GM21737 (cell line): ENCODE measurements around the gene C11orf58.

Experiments
- ATAC-seq: cut with Tn5 transposase; IDR thresholded peaks from one replicate; pipeline ENCODE4 v1.9.1; 2021; ENCODE audit warnings: mild to moderate bottlenecking, moderate library complexity; ENCODE audit not compliant: unreplicated experiment

Gene C11orf58

DNA sequence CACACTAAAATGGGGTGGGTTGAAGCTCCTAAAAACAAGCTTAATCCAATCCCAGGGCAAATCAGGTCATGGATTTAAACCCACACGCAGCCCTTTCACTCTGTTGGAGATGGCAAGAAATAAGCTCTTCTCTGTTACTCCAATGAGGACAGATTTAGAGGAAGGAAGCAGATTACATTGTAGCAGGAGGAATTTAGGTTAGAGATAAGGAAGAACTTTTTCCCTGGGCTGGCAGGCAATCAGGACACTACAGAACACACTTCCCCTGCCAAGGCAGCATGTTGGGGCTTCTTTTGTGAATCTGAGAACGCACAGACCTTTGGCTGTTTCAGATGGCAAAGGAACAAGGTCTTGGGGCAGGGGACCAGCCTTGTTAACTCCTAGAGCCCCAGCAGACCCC, 46.2 kb downstream of the C11orf58 start:
- no peak for ATAC-seq

DNA sequence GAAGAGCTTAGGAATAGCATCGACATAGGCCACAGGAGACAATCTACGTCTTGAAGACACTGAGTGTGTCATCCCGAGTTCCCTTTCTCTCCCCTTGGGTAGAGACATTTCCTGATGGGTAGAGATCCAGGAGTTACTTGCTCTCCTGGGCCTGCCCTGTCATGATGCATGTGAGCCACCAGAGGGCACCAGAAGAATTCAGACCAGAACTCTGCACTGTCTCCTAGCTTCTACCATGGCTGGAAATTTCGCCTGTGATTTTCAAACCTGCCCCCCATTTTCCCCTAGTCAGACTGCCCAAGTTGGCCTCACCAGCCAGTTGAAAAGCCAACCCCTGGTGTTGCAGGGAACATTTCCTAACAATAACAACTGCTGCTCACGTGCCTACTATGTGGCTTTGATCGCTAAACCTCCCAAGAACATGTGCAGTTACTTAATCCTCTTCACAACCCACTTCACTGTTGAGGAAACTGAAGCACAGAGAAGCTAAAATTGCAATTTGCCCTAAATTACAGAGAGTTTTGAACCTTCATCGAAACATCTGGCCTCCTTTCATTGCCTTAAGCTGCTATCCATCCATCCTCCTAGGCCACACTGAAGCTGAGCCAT, 47.2 kb downstream of the C11orf58 start:
- ATAC-seq: peak; percentile 77

DNA sequence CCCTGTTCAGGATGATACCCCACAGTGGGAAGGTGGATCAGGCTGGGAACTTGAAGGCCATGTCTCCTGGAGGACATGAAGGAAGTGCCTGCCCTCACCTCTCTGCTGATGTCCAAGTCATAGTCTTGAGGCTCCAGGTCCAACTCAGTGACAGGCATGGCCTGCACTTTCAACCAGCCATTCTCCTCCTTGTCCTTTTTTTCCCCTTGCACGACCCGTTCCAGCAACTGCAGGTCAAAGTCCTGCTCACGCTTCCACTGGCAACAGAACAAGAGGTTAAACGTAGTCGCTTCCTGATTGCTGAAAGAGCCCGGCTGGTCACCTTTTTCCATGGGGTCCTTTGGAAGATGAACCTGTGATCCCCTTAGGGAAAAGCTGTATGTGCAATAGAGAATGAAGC, 47.7 kb downstream of the C11orf58 start:
- no peak for ATAC-seq

DNA sequence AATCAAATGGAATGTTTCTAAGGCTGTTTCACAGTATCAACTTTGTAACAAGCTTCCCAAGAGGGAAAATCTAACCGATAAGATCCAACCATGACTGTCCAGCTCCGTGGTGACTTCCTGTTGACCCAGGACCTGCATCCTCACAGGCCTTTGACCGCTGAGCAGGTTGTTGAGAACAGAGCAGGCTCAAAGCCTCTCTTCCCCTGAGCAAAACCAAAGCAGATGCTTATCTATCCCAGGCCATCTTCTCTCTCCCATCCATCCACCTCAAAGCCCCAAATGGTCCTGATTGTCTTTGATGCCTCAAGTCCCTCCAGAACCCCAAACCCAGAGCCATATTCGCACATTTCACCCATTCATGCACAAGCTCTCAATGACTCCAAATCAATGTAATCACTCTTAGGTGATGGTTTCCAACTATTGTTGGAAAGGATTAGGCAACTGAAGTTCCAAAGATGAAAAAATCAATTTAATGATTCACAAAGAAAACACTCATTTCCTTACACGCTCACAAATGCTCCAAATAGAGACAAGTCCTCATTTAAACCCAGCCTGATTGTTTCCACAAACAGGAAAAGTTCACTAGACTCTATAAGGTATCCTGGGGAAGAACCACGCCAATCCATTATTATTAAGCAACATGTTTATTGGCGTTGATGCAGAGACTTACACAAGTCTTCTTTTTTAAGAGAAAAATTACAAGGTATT, 48.7 kb downstream of the C11orf58 start:
- ATAC-seq: no peak

DNA sequence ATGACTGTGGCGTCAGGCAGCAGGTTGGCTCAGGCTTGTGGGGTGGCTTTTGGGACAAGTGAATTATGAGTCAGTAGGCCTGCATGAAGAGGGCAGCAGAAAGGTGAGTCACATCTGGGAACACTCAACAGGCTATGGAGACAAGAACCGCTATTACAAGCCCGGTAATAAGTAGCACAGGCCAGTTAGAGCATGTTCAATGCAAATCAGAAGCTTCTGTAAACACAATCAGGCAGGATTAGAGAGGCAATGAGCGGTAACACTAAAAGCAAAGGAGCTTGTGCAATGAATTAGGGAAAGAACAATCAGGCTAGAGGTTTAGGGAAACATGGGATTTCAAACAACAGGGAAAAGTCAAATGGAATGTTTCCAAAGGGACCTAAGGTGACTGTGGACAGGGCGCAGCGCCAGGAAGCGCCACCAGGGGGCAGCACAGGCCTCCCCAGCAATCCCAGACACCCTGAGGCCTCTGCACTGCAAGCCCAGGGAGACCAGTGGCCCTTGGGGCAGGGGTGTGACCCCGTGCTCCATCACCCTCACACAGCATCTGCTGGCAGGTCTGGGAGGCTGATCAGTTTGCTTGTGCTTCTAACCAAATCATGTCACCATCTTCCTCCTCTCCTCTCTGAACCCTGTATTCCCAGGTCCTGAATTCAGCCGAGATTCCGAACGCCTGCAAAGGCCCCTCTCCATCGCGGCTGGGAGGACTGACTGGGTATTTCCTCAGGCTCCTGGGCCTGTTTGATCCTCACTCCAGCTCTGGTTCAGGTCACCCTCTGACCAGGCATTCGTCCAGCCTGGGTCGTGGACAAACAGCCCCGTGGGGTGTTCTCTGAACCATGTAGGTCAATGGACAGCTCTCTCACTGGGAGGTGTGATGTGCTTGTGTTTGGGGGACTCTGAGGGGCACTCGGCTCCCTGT, 50.0 kb downstream of the C11orf58 start:
- ATAC-seq: peak; percentile 69

DNA sequence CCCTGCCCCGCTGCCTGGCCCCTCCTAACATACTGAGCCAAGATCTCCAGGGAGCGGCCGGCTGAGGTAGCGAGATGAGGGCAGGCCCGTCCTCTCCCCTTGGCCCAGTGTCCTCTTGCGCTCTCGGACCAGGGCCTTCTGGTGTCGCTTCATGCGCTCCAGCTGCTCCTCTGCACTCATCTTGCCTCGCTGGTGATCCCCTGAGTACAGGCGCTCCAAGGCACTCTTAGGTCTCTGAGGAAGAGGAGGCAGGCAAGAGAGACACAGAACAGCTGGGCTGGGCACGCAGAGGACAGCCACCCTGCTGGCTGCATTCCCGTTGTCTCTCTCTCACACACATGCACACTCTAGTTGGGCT, 50.6 kb downstream of the C11orf58 start:
- ATAC-seq: no peak

DNA sequence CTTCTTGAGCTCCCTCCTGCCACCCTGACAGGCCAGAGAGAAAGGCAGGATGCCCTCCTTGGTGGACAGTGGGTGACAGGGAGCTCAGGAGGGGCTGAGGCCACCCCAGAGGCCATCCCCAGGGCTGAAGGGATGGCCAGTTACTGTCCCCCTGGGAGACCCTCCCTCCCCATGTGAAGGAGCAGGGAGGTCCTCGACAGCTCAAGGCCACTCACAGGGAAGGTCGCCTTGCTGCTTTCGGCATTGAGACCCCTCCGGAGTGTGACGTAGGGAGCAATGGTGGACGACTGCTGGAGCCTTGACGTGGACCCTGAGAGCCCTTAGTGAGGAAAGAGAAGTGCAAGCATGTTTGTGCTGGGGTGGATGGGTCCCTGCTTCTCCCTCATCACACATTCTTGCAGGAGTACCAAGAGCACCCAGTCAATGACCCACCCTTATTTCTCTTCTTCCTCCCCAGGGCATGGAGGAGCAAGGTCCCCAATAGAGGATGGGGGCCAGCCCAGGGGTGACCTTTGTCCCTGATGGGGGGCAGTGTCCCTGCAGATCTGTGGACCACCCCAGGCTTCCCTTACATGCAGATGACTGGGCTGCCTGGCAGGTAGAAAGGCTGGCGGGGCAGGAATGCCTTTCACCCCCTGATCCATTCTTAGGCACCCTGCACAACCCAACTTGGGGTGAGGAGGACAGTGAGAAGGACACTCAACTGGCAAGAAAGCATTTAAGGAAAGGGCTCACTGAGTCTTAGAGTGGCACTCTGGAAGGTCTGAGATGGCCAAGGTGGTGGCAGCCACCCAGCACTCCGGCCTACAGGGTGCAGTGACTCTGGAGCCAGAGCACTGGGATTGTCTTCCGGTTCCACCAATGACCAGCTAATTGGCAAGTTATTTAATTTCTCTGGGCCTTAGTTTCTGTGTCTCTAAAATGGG, 51.4 kb downstream of the C11orf58 start:
- no peak for ATAC-seq

DNA sequence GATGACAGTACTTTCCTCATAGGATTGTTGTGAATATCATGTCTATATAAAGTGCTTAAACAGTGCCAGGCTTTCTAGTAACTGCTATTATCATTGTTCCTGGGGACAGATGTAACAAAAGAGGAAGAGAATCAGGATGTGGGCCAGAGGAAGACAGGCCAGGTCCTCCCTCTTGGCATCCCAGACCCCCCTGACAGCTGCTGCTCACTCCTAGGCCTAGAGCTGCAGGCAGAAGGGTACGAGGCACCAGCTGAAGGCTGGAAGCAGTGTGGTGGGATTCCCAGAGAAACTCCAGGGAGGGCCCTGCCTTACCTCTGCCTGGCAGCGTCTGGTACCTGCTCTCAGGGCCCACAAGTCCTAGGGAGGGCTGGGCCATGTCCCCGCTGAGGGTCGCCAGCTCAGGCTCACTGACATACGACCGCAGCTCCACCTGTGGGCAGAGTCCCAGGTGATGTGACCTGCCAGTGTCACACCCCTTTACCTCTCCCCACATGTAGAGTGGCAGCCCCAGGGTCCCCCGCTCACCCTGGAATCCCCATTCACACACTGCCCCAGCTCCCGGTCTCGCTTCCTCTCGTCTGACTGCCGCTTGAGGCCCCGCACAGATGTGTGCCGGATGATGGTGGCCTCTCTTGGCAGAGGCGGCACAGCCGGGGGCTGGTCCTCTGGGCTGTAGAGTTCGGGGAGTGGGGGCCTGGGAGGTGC, 52.2 kb downstream of the C11orf58 start:
- ATAC-seq: no peak

DNA sequence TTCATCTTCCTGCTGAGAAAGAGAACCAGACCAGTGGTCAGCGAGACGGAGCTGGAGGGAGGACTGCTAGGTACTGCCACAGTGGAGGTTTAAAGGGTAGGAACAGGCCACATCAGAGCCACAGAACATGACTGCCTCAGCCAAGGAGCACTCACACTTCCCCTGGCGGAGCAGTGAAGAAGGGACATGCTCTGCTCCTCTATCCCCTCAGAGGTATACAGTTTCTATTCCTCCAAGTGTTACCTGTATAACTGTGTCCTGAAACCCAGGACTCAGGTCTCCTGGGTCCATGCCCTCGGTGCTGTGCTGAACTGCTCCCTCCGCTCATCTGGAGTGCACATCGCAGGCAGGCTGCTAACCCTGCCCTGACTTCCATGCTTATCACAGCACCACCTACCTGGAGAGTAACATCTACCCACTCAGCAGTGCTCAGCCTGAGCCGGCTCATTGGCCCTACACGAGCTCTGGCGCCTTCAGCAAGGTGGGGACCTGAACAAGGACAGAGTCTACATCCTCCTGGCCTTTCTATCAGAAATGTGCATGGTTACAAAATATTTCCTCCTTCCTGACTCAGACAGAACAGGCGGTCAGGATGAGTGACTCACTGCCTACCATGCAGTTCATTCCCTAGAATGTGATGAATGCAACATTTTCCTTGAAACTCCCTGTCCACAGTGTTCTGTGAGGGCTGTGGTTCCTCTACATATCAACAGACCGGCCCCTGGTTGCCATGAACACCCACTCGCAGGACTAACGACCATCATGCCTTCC, 52.9 kb downstream of the C11orf58 start:
- no peak for ATAC-seq

DNA sequence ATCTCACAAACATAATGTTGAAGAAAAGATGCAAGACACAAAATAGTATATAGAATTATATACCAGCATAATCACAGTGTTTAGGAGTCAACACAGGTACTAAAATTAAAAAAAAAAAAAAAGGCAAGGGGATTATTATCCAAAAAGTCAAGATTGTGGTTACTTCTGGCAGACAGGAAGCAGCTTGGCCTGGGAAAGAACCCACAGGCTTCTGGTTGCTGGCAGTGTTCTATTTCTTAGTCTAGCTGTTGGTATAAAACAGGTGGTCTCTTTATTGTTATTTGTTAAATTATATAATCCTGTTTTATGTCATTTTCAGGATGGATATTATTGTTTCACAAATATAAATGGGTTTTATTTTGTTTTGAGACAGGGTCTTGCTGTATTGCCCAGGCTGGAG, 54.0 kb downstream of the C11orf58 start:
- ATAC-seq: no peak

DNA sequence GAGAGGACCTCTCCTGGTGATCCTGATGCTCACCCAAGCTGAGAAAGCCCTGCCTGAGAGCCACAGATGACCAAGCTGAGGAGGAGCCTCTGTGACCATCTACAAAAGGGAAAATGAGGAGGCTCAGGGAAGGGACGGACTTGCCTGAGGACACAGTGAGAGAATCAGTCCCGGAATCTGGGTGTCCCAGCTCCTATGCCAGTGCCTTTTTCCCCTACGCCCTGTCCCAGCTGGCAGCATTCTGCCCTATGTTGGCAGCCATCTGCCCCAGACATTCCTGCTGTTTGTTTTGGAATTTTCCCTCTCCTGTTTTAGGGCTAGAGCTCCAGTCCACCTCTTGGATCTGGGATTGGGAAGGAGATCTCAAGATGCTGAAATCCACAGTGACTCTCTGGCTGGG, 54.6 kb downstream of the C11orf58 start:
- ATAC-seq: no peak

DNA sequence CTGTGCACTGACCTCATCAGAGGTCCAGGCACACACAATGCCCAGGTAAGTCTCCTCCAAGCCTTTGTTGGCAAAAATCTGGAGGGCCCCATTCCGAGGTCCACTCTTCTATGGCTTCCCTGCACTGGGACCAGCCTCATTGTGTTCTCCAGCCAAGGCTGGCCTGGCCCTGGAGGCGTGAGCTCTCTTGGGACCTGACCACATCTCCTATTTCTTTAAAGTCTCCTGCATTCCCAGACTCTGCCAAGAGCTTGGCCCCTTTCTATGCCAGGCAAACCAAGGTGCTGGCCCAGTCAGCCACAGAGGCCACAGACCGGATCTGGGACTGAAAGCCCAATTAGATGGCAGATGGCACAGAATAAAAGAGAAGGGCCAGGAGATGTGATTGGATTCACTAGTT, 55.1 kb downstream of the C11orf58 start:
- no peak for ATAC-seq

DNA sequence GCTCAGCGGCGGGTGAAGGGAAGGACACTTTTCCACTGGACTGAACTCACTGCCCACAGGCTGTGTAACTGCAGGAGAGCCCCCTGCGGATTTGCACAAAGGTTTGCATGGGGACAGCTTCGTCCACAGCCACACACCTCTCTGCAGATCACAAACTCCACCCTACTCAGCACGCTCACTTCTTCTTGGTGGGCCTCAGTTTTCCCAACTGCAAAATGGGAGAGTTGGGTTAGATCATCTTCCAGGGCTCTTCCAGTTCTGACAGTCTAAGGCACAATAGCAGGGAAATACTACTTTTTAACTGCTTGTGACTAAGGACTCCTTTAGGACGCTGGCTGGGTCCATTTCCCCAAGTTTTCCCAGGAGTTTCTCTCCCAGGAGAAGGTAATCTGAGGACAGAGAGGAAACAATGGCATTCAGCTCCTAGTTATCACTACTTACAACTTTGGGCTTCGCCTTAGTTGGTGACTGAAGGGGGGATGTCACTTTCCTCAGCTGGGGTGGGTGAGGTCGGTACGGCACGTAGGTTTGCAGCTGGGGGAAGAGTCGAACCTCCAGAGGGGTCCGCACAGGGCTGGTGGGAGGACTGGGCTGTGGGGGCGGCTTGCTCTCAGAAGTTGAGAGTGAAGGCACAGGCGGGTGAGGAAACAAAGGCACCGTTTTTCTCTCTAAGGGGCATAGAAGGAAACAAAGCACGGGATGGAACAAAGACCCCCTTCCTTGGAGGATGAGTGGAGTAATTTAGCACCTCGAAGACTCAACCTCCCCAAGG, 55.8 kb downstream of the C11orf58 start:
- no peak for ATAC-seq

DNA sequence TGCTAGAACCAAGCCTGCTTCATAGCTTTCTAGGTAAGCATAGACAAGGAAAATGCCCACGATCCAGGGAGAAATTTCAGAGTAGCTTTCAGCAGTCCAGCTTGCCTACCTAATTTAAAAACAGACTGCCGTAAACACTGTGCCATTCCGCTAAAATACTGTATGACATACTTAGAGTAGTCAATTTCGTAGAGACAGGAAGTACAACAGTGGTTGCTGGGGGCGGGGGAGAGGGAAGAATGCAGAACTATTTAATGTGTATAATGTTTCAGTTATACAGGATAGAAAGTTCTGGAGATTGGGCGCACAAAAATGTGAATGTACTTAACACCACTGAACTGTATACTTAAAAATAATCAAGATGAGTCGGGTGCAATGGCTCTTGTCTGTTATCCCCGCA, 56.7 kb downstream of the C11orf58 start:
- no peak for ATAC-seq

DNA sequence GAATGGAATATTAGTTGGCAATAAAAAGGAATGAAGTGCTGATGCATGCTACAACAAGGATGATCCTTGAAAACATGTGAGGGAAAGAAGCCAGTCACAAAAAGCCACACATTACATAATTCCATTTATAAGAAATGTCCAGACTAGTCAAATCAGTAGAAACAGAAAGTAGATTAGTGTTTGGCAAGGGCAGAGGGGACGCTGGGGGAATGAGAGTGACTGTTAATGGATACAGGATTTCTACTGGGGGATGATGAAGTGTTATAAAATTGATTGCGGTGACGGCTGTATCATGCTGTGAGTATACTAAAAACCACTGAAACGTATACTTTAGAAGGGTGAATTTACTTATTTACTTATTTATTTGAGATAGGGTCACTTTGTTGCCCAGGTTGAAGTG, 57.9 kb downstream of the C11orf58 start:
- ATAC-seq: no peak

DNA sequence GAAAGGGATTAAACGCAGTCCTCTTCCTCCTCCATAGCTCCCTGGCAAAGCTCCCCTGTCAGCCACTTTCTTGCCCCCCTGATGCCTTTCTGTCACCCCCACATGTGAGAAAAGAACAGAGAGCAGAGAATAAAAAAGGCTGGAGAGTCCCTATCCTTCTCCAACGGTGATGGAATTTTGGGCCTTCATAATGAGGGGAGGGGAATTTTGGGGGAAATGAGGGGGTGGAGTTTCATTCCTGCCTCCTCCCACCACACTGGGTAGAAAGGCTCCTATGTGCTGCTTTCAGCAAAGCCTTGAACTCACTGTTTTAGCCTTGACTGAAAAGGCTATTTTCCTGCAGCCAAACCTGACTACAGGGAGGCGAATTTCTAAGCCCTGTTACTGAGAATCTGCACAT, 59.3 kb downstream of the C11orf58 start:
- no peak for ATAC-seq

DNA sequence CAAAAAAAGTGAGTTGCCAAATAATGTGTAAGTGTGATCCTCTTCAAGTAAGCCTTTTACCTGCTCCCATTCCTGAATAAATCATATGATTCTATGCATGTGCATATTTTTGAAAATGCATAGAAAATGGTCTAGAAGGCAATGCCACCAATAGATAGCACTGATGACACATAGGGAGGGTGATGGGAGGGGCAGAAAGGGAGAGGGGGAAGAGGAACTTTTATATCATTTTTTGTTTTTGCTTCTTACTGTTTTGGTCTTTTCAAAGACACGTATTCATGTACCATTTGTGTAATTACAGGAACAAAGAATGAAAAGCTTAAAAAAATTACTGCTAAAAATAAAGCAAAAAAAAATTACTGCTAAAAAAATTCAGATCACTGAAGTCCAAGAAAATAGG, 60.8 kb downstream of the C11orf58 start:
- ATAC-seq: no peak

DNA sequence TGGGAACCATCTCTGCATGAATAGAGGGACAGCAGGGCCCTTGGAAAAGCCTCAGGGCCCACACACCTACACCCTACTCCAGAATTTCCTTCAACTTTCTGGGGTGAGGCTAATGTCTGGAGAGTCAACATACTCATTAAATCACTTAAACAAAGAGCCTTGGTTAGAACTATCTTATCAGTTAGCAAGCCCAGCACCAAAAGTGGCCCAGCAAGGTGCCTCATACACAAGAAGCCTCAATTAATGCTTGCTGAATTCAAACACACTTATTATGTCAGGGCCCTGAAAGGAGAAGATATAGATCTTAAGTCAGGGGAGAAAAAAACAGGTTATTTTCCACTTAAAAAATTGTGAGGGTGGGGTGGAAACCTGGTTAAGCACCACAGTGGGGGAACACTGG, 61.4 kb downstream of the C11orf58 start:
- ATAC-seq: no peak

DNA sequence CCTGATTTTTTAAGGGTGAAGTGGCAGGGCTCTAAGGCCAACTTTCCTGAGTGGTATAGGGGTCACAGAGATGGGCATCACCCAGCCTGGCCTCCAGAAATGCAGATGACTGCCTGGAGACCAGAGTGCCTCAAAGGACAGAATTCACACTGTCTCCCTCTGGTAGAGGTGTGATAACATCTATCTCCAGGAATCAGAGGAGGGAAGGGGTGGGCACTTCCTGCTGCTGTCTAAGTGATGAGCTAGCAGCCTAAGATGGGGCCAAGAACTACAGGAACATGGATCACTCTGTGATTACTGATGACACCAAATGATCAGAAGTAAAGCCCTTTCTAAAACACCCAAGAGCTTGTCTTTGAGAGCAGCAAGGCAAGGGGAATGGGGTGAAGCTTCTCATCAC, 61.9 kb downstream of the C11orf58 start:
- ATAC-seq: no peak
